Adrenal gland (tissue), 12 donors: Measurements from ENCODE around the gene ASTN2. TPM values are rescaled to one million over a fixed set of nuclear protein-coding genes. Genes with fewer than 3 reads are reported as not detected.

Source experiments
- DNase-seq, 7 donors: peaks; one replicate each; pipeline ENCODE4 v3.0.0-alpha.2; 2019 to 2020
- H3K27ac ChIP-seq, 5 donors: fragments of 200-600 bp; sonication (generic) in 4 of 5; 1 replicate in 3 of 5; 2 replicates in 2 of 5; pipeline versions ENCODE4 v1.5.1 to v1.8.0; 2016 to 2020; ENCODE audit warnings: mild to moderate bottlenecking in 1 of 5
- H3K27me3 ChIP-seq: fragments of 200-600 bp; 2 replicates; pipeline ENCODE4 v1.8.0; 2021
- H3K36me3 ChIP-seq, 2 donors: fragments of 200-600 bp; replicated peaks in 1 of 2; 1 replicate in 1 of 2; 2 replicates in 1 of 2; pipeline versions ENCODE4 v1.5.1 to v1.8.0; 2018 to 2022
- H3K4me1 ChIP-seq, 2 donors: fragments of 200-600 bp; replicated peaks in 1 of 2; 1 replicate in 1 of 2; 2 replicates in 1 of 2; pipeline versions ENCODE4 v1.5.1 to v1.8.0; 2018 to 2021
- H3K4me3 ChIP-seq, 4 donors: fragments of 200-600 bp; sonication (generic) in 3 of 4; one replicate each; pipeline ENCODE4 v1.5.1; 2016 to 2018
- H3K9me3 ChIP-seq, 3 donors: fragments of 200-600 bp; sonication (generic) in 1 of 3; replicated peaks in 1 of 3; 1 replicate in 2 of 3; 2 replicates in 1 of 3; pipeline versions ENCODE4 v1.5.1 to v1.8.0; 2016 to 2021
- CTCF ChIP-seq, 6 experiments: fragments of 450-650 bp in 4 of 6; fragments of 200-600 bp in 2 of 6; sonication (generic) in 1 of 6; IDR thresholded peaks; 1 replicate in 5 of 6; 2 replicates in 1 of 6; pipeline versions ENCODE4 v1.5.1 to v1.8.0; 2016 to 2021; ENCODE audit warnings: antibody characterized with exemption in 6 of 6, mild to moderate bottlenecking in 2 of 6, moderate library complexity in 1 of 6
- POLR2A ChIP-seq, 2 donors: fragments of 450-650 bp; IDR thresholded peaks; one replicate each; pipeline ENCODE4 v1.6.1; 2017; ENCODE audit warnings: antibody characterized with exemption in 2 of 2, mild to moderate bottlenecking in 2 of 2, moderate library complexity in 1 of 2
- WGBS, 4 donors: extraction: QIAGEN DNeasy Blood & Tissue Kit in 2 of 4; methylation state at CpG; one replicate each; pipeline versions ENCODE4 v1.1.5 to v1.1.7; 2013 to 2017; 5-methylcytosine and 5-hydroxymethylcytosine counted together
- intact Hi-C, 2 donors: fragments of 100-400 bp; cut with DNase I; formaldehyde crosslinking; loops; one replicate each; pipeline versions ENCODE4 v1.14.1 to v1.15.0; 2022 to 2023
- polyA plus RNA-seq, 3 donors: library from polyadenylated mRNA; stranded (reverse); fragments of 200-250 nt in 2 of 3; fragments of 350-450 nt in 1 of 3; fragmentation: Illumina TruSeq in 1 of 3; extraction: RNeasy Lipid Tissue Mini Kit (QIAGEN cat#74804) in 1 of 3; gene quantifications; one replicate each; pipeline ENCODE4 v1.2.3, GENCODE V29; 2013 to 2014
- total RNA-seq, 9 donors: library from RNA; depleted of rRNA in 4 of 9; stranded (reverse); fragments of >200 nt in 4 of 9; fragments of 120-200 nt in 1 of 9; fragmentation: NEBNext Ultra II Directional in 1 of 9; extraction: Animal tissue kit (Norgen Biotek cat#: 25700) in 1 of 9; gene quantifications; one replicate each; pipeline versions ENCODE4 v1.1.0 to v1.2.4, GENCODE V29; 2013 to 2023
- donor health status: healthy with polysubstance abuse.
- donor health status: Bipolar disorder and iron deficiency.
- donor health status: DM: yes; HTN: yes; CAD: no.
- donor health status: DM: no; HTN: no; CAD: no.
- donor health status: DM: no; HTN: no; CAD: no.
- donor health status: DM: yes; HTN: yes; CAD: no.

The ASTN2 gene
- total and polyA plus RNA-seq, 12 donors = 2.5 to 15.6 (median 6.8) TPM

DNA sequence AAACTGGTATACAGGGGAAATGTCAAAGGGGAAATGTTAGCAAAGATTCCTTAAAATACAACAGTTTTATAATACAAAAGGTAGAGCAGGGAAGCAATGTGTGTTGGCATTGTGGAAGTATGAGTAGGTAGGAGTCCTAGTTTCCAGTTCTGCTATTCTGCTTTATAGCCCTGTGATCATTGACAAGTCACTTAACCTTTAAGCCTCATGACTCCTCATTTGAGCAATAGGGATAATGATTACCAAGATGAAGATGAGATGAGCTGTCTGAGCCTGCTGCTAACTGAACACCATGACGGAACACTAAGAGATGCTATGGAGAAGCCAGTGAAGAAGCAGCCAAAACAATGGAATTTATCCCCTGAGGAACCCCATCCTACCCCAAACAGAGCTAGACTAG lies 1009.5 kb downstream of the ASTN2 start:
- 100% methylated on average over 1 of the region's 1 CpG for WGBS, 4 donors
- intact Hi-C loops = no loop called here
- no peaks in the 10 kb centered on the region for H3K9me3 ChIP-seq
- no peaks in the 10 kb centered on the region for H3K27me3 ChIP-seq
- H3K36me3 ChIP-seq = no peaks in the 10 kb centered on the region
- no peaks in the 10 kb centered on the region for H3K4me1 ChIP-seq
- no peak overlapping the region for H3K27ac ChIP-seq
- no peak for DNase-seq
- no peak for TF ChIP-seq POLR2A (IDR thresholded peaks at IDR 0.05)
- TF ChIP-seq CTCF (IDR thresholded peaks at IDR 0.05) = no peak
- H3K4me3 ChIP-seq = no peak overlapping the region

DNA sequence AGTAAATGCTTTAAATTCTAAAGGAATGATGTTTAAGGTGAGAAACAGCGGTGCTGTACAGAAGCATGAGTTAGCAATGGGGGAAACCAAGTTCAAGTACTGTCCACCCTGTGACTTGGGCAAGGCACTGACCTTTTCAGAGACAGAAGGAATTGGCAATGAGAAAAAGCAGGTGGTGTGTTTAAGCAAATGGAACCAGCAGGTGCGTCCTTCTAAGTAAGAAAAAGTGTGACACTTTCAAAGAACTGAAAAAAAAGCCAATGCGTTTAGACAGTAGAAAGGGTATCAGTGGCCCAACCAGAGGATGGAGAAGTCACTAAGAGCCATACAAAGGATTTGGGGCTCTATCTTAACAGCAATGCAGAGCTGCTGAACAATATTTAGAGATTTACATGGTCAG lies 1010.6 kb downstream of the ASTN2 start:
- DNase-seq = no peak
- Histone ChIP-seq H3K27me3 (no peaks in the 10 kb centered on the region), H3K4me1 (no peaks in the 10 kb centered on the region), H3K36me3 (no peaks in the 10 kb centered on the region), H3K9me3 (no peaks in the 10 kb centered on the region), H3K4me3 (no peak overlapping the region), H3K27ac (no peak overlapping the region)
- no peak for TF ChIP-seq CTCF (IDR thresholded peaks at IDR 0.05)
- TF ChIP-seq POLR2A (IDR thresholded peaks at IDR 0.05) = no peak
- intact Hi-C loops = no loop called here
- 90 to 98% (median 96%) methylated on average over 3 of the region's 3 CpGs for WGBS, 4 donors

GRCh38 chr9:116403171-116403570 lies 1011.7 kb downstream of the ASTN2 start:
- H3K27me3 ChIP-seq = no peaks in the 10 kb centered on the region
- no peak overlapping the region for H3K4me3 ChIP-seq
- H3K4me1 ChIP-seq = no peaks in the 10 kb centered on the region
- TF ChIP-seq POLR2A (IDR thresholded peaks at IDR 0.05) (no peak), CTCF (IDR thresholded peaks at IDR 0.05) (no peak)
- H3K36me3 ChIP-seq = no peaks in the 10 kb centered on the region
- no peaks in the 10 kb centered on the region for H3K9me3 ChIP-seq
- intact Hi-C loops = no loop called here
- DNase-seq = no peak
- no peak overlapping the region for H3K27ac ChIP-seq

DNA sequence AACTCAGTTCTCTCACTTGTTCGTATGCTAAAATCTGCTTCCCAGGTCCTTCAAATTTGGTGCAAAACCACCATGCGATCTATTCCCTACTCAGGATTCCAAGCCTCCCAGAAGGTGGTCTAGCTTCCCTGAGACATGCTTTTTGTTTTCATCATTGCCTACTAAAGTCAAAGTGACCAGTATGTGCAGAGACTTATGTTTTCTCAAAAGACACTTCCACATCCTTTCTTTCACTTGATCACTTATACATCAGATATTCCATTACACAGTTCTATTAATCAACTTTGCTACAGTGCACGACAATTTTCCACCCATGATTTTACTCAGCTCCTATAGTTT lies 1019.2 kb downstream of the ASTN2 start:
- Histone ChIP-seq H3K9me3 (no peaks in the 10 kb centered on the region), H3K36me3 (peaks cover 0 to 4% of the 10 kb centered on the region in 2 donors), H3K27ac (no peak overlapping the region), H3K27me3 (no peaks in the 10 kb centered on the region), H3K4me3 (no peak overlapping the region), H3K4me1 (no peaks in the 10 kb centered on the region)
- 80 to 87% (median 86%) methylated on average over 3 of the region's 3 CpGs for WGBS, 4 donors
- no peak for TF ChIP-seq CTCF (IDR thresholded peaks at IDR 0.05)
- TF ChIP-seq POLR2A (IDR thresholded peaks at IDR 0.05) = no peak
- intact Hi-C loops = no loop called here
- no peak for DNase-seq
